PC-9 (cell line): ENCODE results near the gene GRIFIN. TPM values are rescaled to one million over a fixed set of nuclear protein-coding genes. Genes with fewer than 3 reads are reported as not detected.

Experiments used
- BruUV-seq: library from RNA; stranded (reverse); fragments of 400-500 nt; replicated peaks from 2 replicates; lab custom pipeline; 2021; lab: Mats Ljungman, UMichigan
- CTCF ChIA-PET: fragments of 300-600 bp; sonication (Branson Sonifier 250); formaldehyde crosslinking; loops from one replicate; lab custom pipeline; 2022; ENCODE audit warnings: antibody characterized with exemption; lab: Charles Lee
- POLR2A ChIA-PET: fragments of 300-600 bp; sonication (Branson Sonifier 250); formaldehyde crosslinking; loops from one replicate; lab custom pipeline; 2022; ENCODE audit warnings: antibody characterized with exemption; ENCODE audit not compliant: unreplicated experiment; lab: Charles Lee
- DNase-seq, 2 experiments: peaks; one replicate each; pipeline versions ENCODE4 v3.0.0 to v3.0.0-alpha.2; 2015 to 2022; ENCODE audit warnings: mixed read lengths in 1 of 2
- H2AFZ ChIP-seq: fragments of 200-600 bp; sonication (generic); 2 replicates; pipeline ENCODE4 v1.8.1; 2017; ENCODE audit warnings: antibody characterized with exemption
- H3F3A ChIP-seq: fragments of 200-600 bp; sonication (generic); 2 replicates; pipeline ENCODE4 v1.8.1; 2017; ENCODE audit warnings: antibody characterized with exemption, mild to moderate bottlenecking, low read depth; ENCODE audit not compliant: insufficient read depth
- H3K27ac ChIP-seq: fragments of 200-600 bp; sonication (generic); 2 replicates; pipeline ENCODE4 v1.6.1; 2016; ENCODE audit warnings: mixed run types
- H3K27me3 ChIP-seq: fragments of 200-600 bp; sonication (generic); 2 replicates; pipeline ENCODE4 v1.6.1; 2016; ENCODE audit warnings: low read depth, mixed run types; ENCODE audit not compliant: insufficient read depth
- H3K36me3 ChIP-seq: fragments of 200-600 bp; sonication (generic); 2 replicates; pipeline ENCODE4 v1.6.1; 2016; ENCODE audit warnings: low read depth, mixed run types
- H3K4me1 ChIP-seq: fragments of 200-600 bp; sonication (generic); replicated peaks from 2 replicates; pipeline ENCODE4 v1.6.1; 2016; ENCODE audit warnings: mixed run types; ENCODE audit not compliant: insufficient read depth
- H3K4me2 ChIP-seq: fragments of 200-600 bp; sonication (generic); 2 replicates; pipeline ENCODE4 v1.6.1; 2017; ENCODE audit warnings: mixed run types
- H3K4me3 ChIP-seq: fragments of 200-600 bp; sonication (generic); 2 replicates; pipeline ENCODE4 v1.6.1; 2016; ENCODE audit warnings: mixed run types
- H3K79me2 ChIP-seq: fragments of 200-600 bp; sonication (generic); 2 replicates; pipeline ENCODE4 v1.6.1; 2017; ENCODE audit warnings: low read depth, mixed run types
- H3K9me2 ChIP-seq: fragments of 200-600 bp; sonication (generic); 2 replicates; pipeline ENCODE4 v1.8.1; 2017; ENCODE audit warnings: mild to moderate bottlenecking; ENCODE audit not compliant: insufficient read depth
- H3K9me3 ChIP-seq: fragments of 200-600 bp; sonication (generic); 2 replicates; pipeline ENCODE4 v1.8.1; 2016; ENCODE audit warnings: low read depth; ENCODE audit not compliant: insufficient read depth
- H4K20me1 ChIP-seq: fragments of 200-600 bp; sonication (generic); 2 replicates; pipeline ENCODE4 v1.8.1; 2017; ENCODE audit not compliant: insufficient read depth
- CTCF ChIP-seq: fragments of 200-600 bp; sonication (generic); conservative IDR thresholded peaks from 2 replicates; pipeline ENCODE4 v1.6.1; 2017; ENCODE audit warnings: mixed run types, antibody characterized with exemption, mild to moderate bottlenecking, moderate library complexity
- EZH2 ChIP-seq: fragments of 200-600 bp; sonication (generic); IDR thresholded peaks from 2 replicates; pipeline ENCODE4 v1.8.0; 2017; ENCODE audit warnings: antibody characterized with exemption, low read depth
- intact Hi-C: fragments of 100-400 bp; cut with micrococcal nuclease; formaldehyde crosslinking; loops from one replicate; pipeline ENCODE4 v1.10.0; 2022; ENCODE audit not compliant: unreplicated experiment
- total RNA-seq: library from RNA; stranded (reverse); gene quantifications from 2 replicates; pipeline ENCODE4 v1.2.3, GENCODE V29; 2021

GRIFIN gene
- total RNA-seq, 1 experiment from 2014 or later, result not detected

GRCh38 chr7:2481195-2481594 is 5.0 kb upstream of the GRIFIN start:
- Histone ChIP-seq H3K79me2 (no peaks in the 10 kb centered on the region), H3K9me2 (no peaks in the 10 kb centered on the region), H4K20me1 (no peaks in the 10 kb centered on the region), H3K4me3 (no peak overlapping the region), H3F3A (peaks cover 5% of the 10 kb centered on the region; the same call in 1 of the 2 replicates), H3K27me3 (peaks cover 3% of the 10 kb centered on the region; the same call in 1 of the 2 replicates), H3K4me1 (peaks cover 8% of the 10 kb centered on the region; the same call in 1 of the 2 replicates), H3K9me3 (no peaks in the 10 kb centered on the region; the same call in 1 of the 2 replicates), H3K27ac (no peak overlapping the region), H3K36me3 (no peaks in the 10 kb centered on the region), H3K4me2 (no peak overlapping the region), H2AFZ (no peak overlapping the region)
- ChIA-PET POLR2A (no interaction called here), CTCF (no interaction called here)
- intact Hi-C loops, result no loop called here
- DNase-seq, result no peak
- TF ChIP-seq EZH2, result no peak
- no peak for TF ChIP-seq CTCF
- no TSS peak for BruUV-seq

GRCh38 chr7:2480070-2480408 is 3.8 kb upstream of the GRIFIN start:
- ChIA-PET CTCF (interaction anchor here (0.5 to 1.1 kb wide), 2 partner anchors 79 to 93 kb away, joined by 3 read pairs; partner anchors contain the start of gene IQCE), POLR2A (no interaction called here)
- H3K79me2 ChIP-seq, result no peaks in the 10 kb centered on the region
- no peak overlapping the region for H3K4me2 ChIP-seq
- no peak overlapping the region for H3K4me3 ChIP-seq
- H2AFZ ChIP-seq, result no peak overlapping the region
- no peaks in the 10 kb centered on the region for H4K20me1 ChIP-seq
- H3F3A ChIP-seq, result peaks cover 5% of the 10 kb centered on the region; the same call in 1 of the 2 replicates
- no peaks in the 10 kb centered on the region for H3K9me2 ChIP-seq
- TF ChIP-seq EZH2, result no peak
- no peak for TF ChIP-seq CTCF
- H3K27ac ChIP-seq, result no peak overlapping the region
- H3K9me3 ChIP-seq, result no peaks in the 10 kb centered on the region; the same call in 1 of the 2 replicates
- intact Hi-C loops, result no loop called here
- H3K4me1 ChIP-seq, result peaks cover 8% of the 10 kb centered on the region; the same call in 1 of the 2 replicates
- no peaks in the 10 kb centered on the region for H3K36me3 ChIP-seq
- peaks cover 3% of the 10 kb centered on the region; the same call in 1 of the 2 replicates for H3K27me3 ChIP-seq
- BruUV-seq, result no TSS peak
- peak in 1 of 2 experiments; percentile 27 for DNase-seq

- H3K4me2 ChIP-seq, result no peak overlapping the region
- ChIA-PET POLR2A (no interaction called here), CTCF (interaction anchor here (0.5 to 1.1 kb wide), 2 partner anchors 79 to 93 kb away, joined by 3 read pairs; partner anchors contain the start of gene IQCE)
- peaks cover 3% of the 10 kb centered on the region; the same call in 1 of the 2 replicates for H3F3A ChIP-seq
- no peaks in the 10 kb centered on the region for H3K9me2 ChIP-seq
- no peaks in the 10 kb centered on the region for H3K79me2 ChIP-seq
- H3K36me3 ChIP-seq, result no peaks in the 10 kb centered on the region
- H3K4me1 ChIP-seq, result peaks cover 8% of the 10 kb centered on the region; the same call in 1 of the 2 replicates
- TF ChIP-seq EZH2 (no peak), CTCF (no peak)
- DNase-seq, result peak in 1 of 2 experiments; percentile 21
- H2AFZ ChIP-seq, result no peak overlapping the region
- H3K27ac ChIP-seq, result no peak overlapping the region
- BruUV-seq, result no TSS peak
- intact Hi-C loops, result loop anchor here (5.0 kb wide), 2 partner anchors 43 to 78 kb away; partner anchors contain the start of genes BRAT1 and IQCE
- H3K4me3 ChIP-seq, result no peak overlapping the region
- peaks cover 3% of the 10 kb centered on the region; the same call in 1 of the 2 replicates for H3K27me3 ChIP-seq
- H3K9me3 ChIP-seq, result no peaks in the 10 kb centered on the region; the same call in 1 of the 2 replicates
- H4K20me1 ChIP-seq, result no peaks in the 10 kb centered on the region
These were observed 3.3 kb upstream of the GRIFIN start for GRCh38 chr7:2479276-2480069.
